HEK293 (cell line): ENCODE results near the gene DOLK.
A peak's percentile ranks its signal among the peaks of the same experiment; 100 is the strongest.

Experiments used
- CTCF ChIA-PET: fragments of 350-600 bp; formaldehyde crosslinking; extraction: SDS; loops from one replicate; lab custom pipeline; 2021; ENCODE audit warnings: antibody characterized with exemption; lab: Yijun Ruan, JAX
- POLR2A ChIA-PET: fragments of 300-600 bp; formaldehyde crosslinking; extraction: SDS; loops from one replicate; lab custom pipeline; 2020; ENCODE audit warnings: antibody characterized with exemption, inconsistent platforms; lab: Yijun Ruan, JAX
- H3K27ac ChIP-seq: fragments of 200-500 bp; sonication (Bioruptor generic); 2 replicates; pipeline ENCODE4 v1.5.1; 2014; ENCODE audit warnings: low read depth, low read length, control low read depth, inconsistent platforms; ENCODE audit errors: extremely low read depth
- H3K36me3 ChIP-seq, 2 experiments: fragments of 200-500 bp in 1 of 2; sonication (Bioruptor generic) in 1 of 2; 1 replicate in 1 of 2; 2 replicates in 1 of 2; pipeline ENCODE4 v1.5.1; 2014 to 2017; ENCODE audit warnings: inconsistent platforms in 2 of 2, low read length in 2 of 2; ENCODE audit not compliant: control insufficient read depth in 2 of 2, insufficient read depth in 1 of 2
- H3K4me1 ChIP-seq: fragments of 200-500 bp; sonication (Bioruptor generic); 2 replicates; pipeline ENCODE4 v1.5.1; 2014; ENCODE audit warnings: mild to moderate bottlenecking, low read length, inconsistent platforms; ENCODE audit not compliant: control insufficient read depth, insufficient read depth
- H3K4me3 ChIP-seq: 2 replicates; pipeline ENCODE4 v1.5.1; 2011; ENCODE audit warnings: low read depth, mild to moderate bottlenecking, control low read depth, low read length, moderate library complexity
- H3K9me3 ChIP-seq: fragments of 200-500 bp; sonication (Bioruptor generic); 2 replicates; pipeline ENCODE4 v1.5.1; 2014; ENCODE audit warnings: low read depth, low read length, inconsistent platforms; ENCODE audit not compliant: control insufficient read depth, insufficient read depth
- REPIN1 ChIP-seq: fragments of 450-650 bp; formaldehyde crosslinking; IDR thresholded peaks from 2 replicates; pipeline ENCODE4 v1.5.1; 2017; ENCODE audit warnings: missing biosample characterization, missing genetic modification characterization, low read depth
- ZNF585B ChIP-seq: fragments of 450-650 bp; formaldehyde crosslinking; IDR thresholded peaks from 2 replicates; pipeline ENCODE4 v1.5.1; 2016; ENCODE audit warnings: missing biosample characterization, missing genetic modification characterization
- ZNF600 ChIP-seq: fragments of 450-650 bp; formaldehyde crosslinking; IDR thresholded peaks from 2 replicates; pipeline ENCODE4 v1.5.1; 2016; ENCODE audit warnings: missing biosample characterization, missing genetic modification characterization
- ZNF660 ChIP-seq: fragments of 450-650 bp; IDR thresholded peaks from 2 replicates; pipeline ENCODE4 v1.5.1; 2018; ENCODE audit warnings: missing biosample characterization, mild to moderate bottlenecking, missing genetic modification characterization
- ZNF785 ChIP-seq: fragments of 450-650 bp; formaldehyde crosslinking; IDR thresholded peaks from 2 replicates; pipeline ENCODE4 v1.5.1; 2016; ENCODE audit warnings: missing biosample characterization, missing genetic modification characterization
- ZNF792 ChIP-seq: fragments of 450-650 bp; formaldehyde crosslinking; IDR thresholded peaks from 2 replicates; pipeline ENCODE4 v1.5.1; 2016; ENCODE audit warnings: missing biosample characterization, missing genetic modification characterization
- TF ChIP-seq, protein P1 (sequence below): fragments of 450-650 bp; formaldehyde crosslinking; IDR thresholded peaks from 2 replicates; pipeline ENCODE4 v1.5.1; 2016; ENCODE audit warnings: missing biosample characterization, missing genetic modification characterization
- TF ChIP-seq, protein P2 (sequence below): fragments of 450-650 bp; formaldehyde crosslinking; IDR thresholded peaks from 2 replicates; pipeline ENCODE4 v1.5.1; 2016; ENCODE audit warnings: missing biosample characterization, missing genetic modification characterization
- TF ChIP-seq, protein P3 (sequence below): fragments of 450-650 bp; formaldehyde crosslinking; IDR thresholded peaks from 2 replicates; pipeline ENCODE4 v1.5.1; 2016; ENCODE audit warnings: missing biosample characterization, missing genetic modification characterization
- TF ChIP-seq, protein P4 (sequence below): fragments of 450-650 bp; formaldehyde crosslinking; IDR thresholded peaks from 2 replicates; pipeline ENCODE4 v1.5.1; 2016; ENCODE audit warnings: missing biosample characterization, missing genetic modification characterization

The DOLK gene

DNA sequence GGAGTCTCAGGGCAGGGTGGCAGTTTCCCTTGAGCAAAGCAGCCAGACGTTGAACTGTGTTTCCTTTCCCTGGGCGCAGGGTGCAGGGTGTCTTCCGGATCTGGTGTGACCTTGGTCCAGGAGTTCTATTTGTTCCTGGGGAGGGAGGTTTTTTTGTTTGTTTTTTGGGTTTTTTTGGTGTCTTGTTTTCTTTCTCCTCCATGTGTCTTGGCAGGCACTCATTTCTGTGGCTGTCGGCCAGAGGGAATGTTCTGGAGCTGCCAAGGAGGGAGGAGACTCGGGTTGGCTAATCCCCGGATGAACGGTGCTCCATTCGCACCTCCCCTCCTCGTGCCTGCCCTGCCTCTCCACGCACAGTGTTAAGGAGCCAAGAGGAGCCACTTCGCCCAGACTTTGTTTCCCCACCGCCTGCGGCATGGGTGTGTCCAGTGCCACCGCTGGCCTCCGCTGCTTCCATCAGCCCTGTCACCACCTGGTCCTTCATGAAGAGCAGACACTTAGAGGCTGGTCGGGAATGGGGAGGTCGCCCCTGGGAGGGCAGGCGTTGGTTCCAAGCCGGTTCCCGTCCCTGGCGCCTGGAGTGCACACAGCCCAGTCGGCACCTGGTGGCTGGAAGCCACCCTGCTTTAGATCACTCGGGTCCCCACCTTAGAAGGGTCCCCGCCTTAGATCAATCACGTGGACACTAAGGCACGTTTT lies 30.1 kb downstream of the DOLK start:
- peaks cover 0 to 33% of the 10 kb centered on the region in 2 experiments; a peak in 1 of 3 replicates for H3K36me3 ChIP-seq
- TF ChIP-seq ZNF600 (peak; percentile 45; the same call in 1 of the 2 replicates), REPIN1 (tag by site-specific recombination) (no peak)
- TF ChIP-seq, all 188 proteins: peak for 1
- ChIA-PET CTCF (no interaction called here), POLR2A (no interaction called here)
- no peaks in the 10 kb centered on the region for H3K9me3 ChIP-seq
- no peaks in the 10 kb centered on the region for H3K4me1 ChIP-seq
- no peak overlapping the region for H3K27ac ChIP-seq
- H3K4me3 ChIP-seq = no peak overlapping the region

DNA sequence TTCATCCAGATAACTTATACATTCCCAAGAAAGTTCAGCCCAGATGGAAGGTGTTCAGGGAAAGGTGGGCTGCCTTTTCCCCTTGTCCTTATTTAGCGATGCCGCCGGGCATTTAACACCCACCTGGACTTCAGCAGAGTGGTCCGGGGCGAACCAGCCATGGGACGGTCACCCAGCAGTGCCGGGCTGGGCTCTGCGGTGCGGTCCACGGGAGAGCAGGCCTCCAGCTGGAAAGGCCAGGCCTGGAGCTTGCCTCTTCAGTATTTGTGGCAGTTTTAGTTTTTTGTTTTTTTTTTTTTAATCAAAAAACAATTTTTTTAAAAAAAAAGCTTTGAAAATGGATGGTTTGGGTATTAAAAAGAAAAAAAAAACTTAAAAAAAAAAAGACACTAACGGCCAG lies 30.7 kb downstream of the DOLK start:
- H3K36me3 ChIP-seq = peaks cover 0 to 33% of the 10 kb centered on the region in 2 experiments; a peak in 1 of 3 replicates
- ChIA-PET POLR2A (no interaction called here), CTCF (no interaction called here)

More for the DNA sequence above, 30.7 kb downstream of the DOLK start:
- H3K9me3 ChIP-seq = no peaks in the 10 kb centered on the region
- H3K4me3 ChIP-seq = no peak overlapping the region
- TF ChIP-seq, protein P1, sequence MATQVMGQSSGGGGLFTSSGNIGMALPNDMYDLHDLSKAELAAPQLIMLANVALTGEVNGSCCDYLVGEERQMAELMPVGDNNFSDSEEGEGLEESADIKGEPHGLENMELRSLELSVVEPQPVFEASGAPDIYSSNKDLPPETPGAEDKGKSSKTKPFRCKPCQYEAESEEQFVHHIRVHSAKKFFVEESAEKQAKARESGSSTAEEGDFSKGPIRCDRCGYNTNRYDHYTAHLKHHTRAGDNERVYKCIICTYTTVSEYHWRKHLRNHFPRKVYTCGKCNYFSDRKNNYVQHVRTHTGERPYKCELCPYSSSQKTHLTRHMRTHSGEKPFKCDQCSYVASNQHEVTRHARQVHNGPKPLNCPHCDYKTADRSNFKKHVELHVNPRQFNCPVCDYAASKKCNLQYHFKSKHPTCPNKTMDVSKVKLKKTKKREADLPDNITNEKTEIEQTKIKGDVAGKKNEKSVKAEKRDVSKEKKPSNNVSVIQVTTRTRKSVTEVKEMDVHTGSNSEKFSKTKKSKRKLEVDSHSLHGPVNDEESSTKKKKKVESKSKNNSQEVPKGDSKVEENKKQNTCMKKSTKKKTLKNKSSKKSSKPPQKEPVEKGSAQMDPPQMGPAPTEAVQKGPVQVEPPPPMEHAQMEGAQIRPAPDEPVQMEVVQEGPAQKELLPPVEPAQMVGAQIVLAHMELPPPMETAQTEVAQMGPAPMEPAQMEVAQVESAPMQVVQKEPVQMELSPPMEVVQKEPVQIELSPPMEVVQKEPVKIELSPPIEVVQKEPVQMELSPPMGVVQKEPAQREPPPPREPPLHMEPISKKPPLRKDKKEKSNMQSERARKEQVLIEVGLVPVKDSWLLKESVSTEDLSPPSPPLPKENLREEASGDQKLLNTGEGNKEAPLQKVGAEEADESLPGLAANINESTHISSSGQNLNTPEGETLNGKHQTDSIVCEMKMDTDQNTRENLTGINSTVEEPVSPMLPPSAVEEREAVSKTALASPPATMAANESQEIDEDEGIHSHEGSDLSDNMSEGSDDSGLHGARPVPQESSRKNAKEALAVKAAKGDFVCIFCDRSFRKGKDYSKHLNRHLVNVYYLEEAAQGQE (tag by site-specific recombination) = no peak
- TF ChIP-seq ZNF785 (tag by site-specific recombination) (no peak), REPIN1 (tag by site-specific recombination) (no peak), ZNF792 (tag by site-specific recombination) (no peak), ZNF585B (tag by site-specific recombination) (no peak), ZNF660 (tag by site-specific recombination) (no peak)
- TF ChIP-seq, protein P2, sequence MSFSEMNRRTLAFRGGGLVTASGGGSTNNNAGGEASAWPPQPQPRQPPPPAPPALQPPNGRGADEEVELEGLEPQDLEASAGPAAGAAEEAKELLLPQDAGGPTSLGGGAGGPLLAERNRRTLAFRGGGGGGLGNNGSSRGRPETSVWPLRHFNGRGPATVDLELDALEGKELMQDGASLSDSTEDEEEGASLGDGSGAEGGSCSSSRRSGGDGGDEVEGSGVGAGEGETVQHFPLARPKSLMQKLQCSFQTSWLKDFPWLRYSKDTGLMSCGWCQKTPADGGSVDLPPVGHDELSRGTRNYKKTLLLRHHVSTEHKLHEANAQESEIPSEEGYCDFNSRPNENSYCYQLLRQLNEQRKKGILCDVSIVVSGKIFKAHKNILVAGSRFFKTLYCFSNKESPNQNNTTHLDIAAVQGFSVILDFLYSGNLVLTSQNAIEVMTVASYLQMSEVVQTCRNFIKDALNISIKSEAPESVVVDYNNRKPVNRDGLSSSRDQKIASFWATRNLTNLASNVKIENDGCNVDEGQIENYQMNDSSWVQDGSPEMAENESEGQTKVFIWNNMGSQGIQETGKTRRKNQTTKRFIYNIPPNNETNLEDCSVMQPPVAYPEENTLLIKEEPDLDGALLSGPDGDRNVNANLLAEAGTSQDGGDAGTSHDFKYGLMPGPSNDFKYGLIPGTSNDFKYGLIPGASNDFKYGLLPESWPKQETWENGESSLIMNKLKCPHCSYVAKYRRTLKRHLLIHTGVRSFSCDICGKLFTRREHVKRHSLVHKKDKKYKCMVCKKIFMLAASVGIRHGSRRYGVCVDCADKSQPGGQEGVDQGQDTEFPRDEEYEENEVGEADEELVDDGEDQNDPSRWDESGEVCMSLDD = no peak
- TF ChIP-seq, protein P3, sequence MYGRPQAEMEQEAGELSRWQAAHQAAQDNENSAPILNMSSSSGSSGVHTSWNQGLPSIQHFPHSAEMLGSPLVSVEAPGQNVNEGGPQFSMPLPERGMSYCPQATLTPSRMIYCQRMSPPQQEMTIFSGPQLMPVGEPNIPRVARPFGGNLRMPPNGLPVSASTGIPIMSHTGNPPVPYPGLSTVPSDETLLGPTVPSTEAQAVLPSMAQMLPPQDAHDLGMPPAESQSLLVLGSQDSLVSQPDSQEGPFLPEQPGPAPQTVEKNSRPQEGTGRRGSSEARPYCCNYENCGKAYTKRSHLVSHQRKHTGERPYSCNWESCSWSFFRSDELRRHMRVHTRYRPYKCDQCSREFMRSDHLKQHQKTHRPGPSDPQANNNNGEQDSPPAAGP (tag by site-specific recombination) = no peak
- TF ChIP-seq, protein P4, sequence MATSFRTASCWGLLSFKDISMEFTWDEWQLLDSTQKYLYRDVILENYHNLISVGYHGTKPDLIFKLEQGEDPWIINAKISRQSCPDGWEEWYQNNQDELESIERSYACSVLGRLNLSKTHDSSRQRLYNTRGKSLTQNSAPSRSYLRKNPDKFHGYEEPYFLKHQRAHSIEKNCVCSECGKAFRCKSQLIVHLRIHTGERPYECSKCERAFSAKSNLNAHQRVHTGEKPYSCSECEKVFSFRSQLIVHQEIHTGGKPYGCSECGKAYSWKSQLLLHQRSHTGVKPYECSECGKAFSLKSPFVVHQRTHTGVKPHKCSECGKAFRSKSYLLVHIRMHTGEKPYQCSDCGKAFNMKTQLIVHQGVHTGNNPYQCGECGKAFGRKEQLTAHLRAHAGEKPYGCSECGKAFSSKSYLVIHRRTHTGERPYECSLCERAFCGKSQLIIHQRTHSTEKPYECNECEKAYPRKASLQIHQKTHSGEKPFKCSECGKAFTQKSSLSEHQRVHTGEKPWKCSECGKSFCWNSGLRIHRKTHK (tag by site-specific recombination) = no peak
- H3K27ac ChIP-seq = no peak overlapping the region
- H3K4me1 ChIP-seq = no peaks in the 10 kb centered on the region
